ENCODE results near the gene HMOX2.

Gene HMOX2

DNA sequence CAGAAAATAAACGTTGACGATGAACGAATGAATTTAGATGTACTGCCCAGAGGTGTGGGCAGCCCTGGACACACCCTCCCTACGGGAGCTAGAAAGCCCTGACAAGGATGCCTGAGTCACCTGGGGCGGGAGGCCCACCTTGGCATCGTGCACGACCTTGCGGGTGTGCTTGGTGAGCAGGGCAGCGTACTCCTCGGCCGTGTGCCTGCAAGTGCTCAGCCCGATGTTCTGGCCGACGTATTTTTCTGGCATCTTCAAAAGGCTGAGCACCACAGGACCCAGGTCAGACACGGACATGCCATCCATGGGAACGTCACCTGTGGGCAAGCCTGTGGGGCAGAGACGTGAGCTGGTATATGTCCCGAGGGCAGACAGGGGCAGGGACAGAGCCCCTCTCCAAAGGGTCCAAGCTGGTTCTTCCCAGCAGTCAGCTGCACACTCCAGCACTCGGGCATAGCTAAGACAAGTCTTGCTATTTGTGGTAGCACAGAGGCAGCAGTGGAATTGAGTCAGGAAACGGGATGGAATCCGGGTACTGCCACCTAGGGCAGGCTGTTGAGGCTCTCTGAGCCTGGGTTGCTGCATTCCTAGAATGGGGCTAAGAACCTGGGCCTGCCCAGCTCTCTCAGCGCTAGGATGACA lies 12.6 kb upstream of the HMOX2 start:
- DNase-seq = no peak

DNA sequence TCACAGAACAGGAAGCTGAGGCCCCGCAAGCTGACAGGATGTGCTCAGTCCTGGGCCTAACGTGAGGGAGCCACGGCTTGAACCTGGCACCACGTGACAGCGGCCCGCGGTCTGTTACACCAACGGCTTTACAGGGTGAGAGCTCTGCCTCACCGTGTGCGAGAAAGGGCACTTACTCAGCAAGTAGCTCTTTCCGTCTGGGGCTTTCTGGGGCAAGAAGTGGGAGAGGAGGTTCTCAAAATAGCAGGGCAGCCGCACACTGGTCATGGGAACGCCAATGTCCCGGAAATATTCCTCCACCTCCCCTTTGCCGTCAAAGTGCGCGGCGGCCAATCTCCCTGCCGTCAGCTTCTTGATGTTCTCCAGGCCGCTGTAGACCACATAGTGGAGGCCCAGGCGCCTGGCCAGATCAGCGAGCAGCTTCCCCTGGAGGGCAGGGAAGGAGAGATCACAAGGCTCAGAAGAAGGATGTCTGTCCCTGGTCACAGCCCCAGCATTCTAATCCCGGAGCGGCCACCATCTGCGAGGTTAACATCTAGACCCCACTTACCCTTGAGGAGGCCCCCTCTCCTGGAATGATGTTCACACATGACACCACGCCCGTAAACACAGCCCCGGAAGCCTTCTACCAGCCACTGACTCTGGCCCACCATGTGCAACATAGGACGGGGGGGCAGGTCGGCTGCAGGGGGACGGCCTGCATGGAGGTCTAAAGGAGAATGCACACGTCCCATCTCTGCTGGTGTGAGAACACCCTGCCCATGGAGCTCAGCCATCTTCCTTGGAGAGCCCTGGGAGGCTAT lies 10.0 kb upstream of the HMOX2 start:
- DNase-seq = no peak

DNA sequence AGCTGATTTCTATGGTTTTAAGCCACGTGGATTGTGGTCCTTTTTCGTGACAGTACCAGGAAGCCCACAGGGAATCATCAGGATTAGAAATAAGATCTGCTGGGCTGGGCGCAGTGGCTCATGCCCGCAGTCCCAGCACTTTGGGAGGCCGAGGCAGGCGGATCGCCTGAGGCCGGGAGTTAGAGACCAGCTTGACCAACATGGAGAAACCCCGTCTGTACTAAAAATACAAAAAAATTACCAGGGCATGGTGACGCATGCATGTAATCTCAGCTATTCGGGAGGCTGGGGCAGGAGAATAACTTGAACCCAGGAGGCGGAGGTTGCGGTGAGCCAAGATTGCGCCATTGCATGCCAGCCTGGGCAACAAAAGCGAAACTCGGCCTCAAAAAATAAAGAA lies 8.3 kb upstream of the HMOX2 start:
- no peak for DNase-seq

DNA sequence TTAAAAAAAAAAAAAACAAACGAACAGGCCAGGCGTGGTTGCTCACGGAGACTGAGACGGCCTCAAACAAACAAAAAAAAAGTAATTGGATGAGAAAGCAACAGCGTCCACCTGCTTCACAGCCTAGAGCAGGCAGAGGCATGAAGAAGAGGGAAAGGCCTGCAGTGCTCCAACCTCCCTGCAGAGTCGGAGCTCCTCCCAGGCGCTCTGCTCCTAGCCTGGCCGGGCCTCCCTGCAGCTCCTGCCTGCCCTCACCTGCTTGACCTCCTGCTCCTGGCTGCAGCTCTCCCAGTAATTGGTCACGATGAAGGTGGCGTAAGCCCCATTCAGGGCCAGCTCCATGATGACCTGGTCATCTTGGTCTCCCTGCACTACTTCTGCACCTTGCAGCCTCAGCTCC lies 7.2 kb upstream of the HMOX2 start:
- DNase-seq = no peak

DNA sequence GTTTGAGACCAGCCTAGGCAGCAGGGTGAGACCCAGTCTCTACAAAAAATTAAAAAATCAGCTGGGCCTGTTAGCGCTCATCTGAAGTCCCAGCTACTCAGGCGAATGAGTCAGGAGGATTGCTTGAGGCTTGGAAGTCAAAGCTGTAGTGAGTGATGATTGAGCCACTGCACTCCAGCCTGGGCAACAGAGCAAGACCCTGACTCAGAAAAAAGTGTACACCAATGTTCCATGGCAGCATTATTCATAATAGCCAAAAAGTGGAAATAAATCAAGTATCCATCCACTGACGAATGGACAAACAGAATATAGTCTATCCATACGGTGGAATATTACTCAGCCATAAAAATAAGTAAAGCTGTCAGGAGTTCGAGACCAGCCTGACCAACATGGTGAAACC lies 4.3 kb upstream of the HMOX2 start:
- no peak for DNase-seq

DNA sequence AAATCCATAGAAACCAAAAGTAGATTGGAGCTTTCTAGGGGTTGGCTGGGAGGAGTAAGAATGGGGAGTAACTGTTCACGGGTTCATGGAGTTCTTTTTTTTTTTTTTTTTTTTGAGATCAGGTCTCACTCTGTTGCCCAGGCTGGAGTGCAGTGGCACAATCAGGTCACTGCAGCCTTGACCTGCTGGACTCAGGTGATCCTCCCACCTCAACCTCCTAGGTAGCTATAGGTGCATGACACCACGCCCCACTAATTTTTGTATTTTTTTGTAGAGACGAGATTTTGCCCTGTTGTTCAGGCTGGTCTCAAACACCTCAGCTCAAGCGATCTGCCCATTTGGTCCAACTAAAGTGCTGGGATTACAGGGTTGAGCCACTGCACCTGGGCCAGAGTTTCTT lies 3.3 kb upstream of the HMOX2 start:
- DNase-seq = no peak

DNA sequence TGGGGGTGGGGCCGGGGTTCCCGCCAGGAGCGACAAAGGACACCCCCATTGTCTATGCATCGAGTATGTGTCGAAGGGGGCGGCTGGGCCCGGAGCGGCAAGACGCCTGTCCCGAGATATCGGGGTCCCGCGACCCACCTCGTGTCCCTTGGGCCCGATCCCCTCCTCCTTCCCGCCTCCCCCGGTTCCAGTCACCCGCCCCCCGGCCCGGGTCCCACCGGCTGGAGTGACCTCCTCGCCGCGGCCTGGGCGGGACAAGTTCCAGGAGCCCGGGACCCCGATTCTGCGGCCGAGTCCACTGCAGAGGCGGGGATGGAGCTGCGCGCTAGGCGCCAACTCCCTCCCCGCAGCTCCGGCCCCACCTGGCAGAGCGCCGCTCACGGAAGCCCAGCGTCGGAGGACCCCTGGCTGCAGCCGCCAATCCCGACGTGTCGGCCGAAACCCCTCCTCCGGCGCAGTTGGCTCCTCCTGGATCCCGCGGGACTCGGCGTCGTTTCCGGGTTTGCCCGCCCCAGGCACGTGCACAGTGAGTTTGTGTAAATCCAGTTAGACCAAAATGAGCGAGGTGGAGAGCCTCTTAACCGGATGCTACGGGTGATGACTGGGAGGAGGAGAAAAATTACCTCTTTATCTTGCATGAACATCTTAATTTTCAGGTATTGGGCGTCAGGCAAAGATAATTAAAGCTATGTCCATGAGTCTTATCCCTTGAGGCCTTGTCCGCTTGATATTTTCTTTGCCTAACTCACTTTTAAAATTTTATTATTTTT lies 1.8 kb upstream of the HMOX2 start, which contains the start of gene NMRAL1:
Gene NMRAL1, minus strand, starts transcription at position 434 of the 770 bp plus-strand sequence. CDS start 493 bp downstream, outside the sequence.
- peak in 54 of 56 donors; percentile 18 to 90 (median 72) for DNase-seq

DNA sequence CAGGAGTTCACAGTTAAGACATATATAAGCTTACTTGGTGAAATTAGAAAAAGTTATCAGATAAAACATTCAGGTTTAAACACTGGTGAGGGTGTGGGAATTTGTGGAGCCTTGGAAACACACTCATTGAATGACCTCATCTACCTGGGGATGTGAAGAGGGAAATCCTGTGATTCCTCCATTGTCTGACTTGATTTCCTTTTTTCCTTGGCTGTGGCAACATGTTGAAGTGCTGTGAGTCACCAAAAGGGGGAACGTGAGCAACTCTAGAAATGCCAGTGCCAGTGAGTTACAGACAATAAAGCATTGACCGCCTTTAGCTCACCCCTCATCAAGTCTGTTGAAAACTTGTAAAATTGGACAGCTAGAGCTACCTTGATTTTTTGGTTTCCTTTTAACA lies 1.8 kb downstream of the HMOX2 start:
- peak in 1 of 56 donors; percentile 8 for DNase-seq

DNA sequence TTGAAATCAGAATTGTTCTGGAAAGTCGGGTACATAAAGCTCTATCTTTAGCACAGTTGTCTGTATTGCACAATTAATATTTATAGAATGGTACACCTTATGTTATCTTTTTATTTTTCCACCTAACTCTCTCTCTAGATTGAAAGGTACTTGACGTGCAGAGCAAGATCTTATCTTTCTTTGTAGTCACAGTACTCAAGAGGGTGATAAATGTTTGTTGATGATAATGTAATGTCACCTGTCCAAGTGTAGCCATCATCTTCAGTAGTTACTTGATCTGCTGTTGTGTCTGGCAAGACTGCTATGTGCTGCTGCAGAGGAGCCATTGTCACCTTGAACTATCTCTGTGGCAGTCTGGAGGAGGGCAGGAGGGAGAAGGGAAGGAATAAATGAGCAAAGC lies 5.3 kb downstream of the HMOX2 start:
- no peak for DNase-seq

DNA sequence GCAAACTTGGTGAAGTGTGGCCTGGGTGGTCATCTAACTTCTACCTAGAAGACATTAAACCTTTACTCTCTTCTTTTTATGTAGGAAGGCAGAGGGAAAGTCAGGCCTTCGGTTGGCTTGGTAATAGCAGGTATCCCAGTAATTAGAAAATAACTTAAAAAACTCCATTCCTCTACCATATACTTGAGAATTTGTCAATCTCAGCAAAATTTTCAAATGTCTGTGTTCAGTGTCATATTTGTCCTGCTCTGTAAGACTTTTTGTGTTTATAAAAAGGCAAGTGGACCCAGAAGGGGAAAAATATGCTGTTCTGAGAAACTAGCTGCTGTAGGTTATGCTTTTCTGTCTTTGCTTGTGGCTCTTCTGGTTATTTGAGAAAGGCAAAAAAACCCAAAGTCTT lies 5.8 kb downstream of the HMOX2 start:
- DNase-seq = no peak

DNA sequence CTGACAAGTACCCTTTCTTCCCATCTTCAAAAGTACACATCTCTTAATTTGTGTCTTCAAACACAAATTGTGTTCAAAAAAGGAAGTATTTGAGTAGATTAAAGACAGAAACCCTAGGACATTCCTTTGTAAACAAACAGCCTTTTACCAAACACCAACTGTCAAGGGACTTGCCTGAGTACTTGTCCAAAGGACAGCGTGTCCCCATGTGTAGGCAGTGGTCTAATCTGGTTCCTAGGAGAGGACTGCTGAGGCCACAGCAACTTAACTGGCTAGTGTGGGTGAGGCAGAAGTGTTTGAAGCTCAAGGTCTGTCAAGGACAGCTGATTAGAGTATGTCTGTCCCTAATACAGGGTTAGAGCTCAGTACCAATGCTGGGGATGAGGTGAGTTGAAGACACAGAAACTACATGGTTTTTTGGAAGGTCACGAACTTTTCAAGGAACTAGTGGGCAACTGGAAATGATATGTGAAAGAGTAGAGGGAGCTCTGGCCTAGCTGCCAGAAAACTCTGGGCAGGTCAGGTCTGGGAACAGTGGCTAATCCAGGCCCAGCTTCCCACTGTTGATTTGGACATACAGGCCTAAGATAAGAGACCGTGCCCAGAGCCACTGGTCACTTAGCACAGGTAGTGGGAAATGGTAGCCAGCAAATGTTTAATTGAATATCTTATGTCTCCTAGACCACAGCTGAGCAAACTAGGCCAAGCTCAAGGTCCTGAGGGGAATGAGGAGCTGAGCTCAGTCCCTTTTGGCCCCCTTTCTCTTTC lies 10.1 kb downstream of the HMOX2 start:
- no peak for DNase-seq

DNA sequence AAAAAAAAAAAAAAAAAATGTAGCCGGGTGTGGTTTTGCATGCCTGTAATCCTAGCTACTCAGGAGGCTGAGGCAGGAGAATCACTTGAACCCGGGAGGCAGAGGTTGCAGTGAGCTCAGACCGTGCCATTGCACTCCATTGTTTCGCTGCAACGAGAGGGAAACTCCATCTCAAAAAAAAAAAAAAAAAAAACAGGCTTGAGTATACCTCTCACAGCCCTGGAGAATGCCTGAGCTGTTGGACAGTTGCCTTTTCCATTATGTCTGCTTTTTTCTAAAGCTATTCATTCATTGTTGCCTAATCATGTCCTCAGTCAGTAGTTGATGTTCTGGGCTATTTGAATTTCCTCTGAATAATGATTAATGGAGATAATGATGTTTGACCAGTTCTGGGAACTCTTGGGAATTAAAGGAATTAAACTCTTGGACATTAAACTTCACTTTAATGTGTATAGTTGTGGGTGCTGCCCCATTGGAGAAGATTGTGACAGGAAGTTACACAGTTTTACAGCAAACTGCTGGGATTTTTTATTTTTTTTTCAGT lies 11.8 kb downstream of the HMOX2 start:
- DNase-seq = no peak

DNA sequence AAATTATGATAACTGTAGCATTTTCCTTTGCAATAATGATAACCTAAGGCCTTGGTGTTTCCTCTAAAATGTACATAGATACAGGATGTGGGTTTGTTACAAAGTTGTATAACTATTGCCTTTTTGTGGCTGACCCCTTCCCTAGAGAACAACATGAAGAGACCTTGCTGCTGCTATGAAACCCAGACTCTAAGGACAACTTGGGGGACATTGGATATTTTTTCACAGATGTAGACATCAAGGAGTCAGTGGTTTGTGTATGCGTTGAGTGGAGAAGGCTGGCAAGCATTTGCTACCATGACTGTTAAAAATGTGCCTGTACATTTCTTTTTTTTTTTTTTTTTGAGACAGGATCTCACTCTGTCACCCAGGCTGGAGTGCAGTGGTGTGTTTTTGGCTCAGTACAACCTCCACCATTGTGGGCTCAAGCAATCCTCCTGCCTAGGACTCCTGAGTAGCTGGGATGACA lies 12.3 kb downstream of the HMOX2 start:
- no peak for DNase-seq

DNA sequence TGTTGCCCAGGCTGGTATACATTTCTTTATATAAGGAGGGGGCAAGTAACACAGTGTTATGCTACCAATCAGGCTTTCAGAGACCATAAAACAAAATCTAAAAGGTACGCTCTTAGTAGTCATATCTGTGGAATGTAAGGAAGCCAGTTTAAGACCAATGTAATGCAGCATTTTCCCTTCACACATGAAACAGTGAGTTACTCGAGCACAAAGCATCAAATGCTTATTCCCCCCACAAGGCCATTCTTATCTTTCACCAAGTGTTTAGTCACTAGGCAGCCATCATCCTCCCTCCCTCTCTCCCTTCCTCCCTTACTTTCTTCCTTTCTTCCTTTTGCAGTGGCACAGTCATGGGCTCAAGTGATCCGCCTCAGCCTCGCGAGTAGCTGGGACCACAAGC lies 12.8 kb downstream of the HMOX2 start:
- DNase-seq = no peak

DNA sequence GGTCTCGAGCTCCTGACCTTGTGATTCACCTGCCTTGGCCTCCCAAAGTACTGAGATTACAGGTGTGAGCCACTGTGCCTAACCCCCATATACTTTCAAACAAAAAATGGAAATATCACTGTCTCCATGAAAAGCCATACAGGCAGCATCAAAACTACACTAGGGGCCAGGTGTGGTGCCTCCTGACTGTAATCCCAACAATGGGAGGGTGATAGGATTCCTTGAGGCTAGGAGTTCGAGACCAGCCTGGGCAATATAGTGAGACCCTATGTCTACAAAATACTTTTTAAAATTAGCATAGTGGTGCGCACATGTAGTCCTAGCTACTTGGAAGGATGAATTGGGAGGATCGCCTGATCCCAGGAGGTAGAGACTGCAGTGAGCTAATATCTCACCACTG lies 15.7 kb downstream of the HMOX2 start:
- no peak for DNase-seq

DNA sequence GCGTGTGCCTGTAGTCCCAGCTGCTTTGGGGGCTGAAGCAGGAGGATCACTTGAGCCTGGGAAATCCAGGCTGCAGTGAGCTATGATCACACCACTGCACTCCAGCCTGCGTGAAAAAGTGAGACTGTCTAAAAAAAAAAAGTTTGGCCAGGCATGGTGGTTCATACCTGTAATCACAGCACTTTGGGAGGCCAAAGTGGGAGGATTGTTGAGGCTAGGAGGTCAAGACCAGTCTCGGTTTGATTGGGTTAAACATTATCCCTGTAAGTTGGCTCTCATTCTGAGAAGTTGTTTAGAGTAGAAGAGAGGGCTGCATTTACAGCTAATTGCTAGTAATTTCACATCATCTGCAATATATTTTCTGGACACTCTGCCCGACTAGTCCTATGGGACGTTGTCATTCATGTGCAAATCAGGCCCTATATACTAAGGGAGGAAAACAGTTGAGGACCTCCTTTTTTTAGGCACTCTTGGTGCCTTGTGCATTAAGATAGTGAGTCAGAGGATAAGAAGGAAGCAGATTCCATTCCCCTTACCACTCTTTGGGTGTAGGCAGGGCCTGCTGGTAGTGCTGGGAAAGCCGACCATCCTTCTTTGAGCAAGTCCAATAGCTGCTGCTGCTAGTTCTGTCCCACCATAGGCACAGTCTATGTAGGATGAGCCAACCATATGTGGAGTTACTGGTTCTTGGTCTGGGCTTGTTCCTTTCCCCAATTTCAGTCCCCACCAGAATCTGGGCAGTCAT lies 18.7 kb downstream of the HMOX2 start:
- DNase-seq = no peak

DNA sequence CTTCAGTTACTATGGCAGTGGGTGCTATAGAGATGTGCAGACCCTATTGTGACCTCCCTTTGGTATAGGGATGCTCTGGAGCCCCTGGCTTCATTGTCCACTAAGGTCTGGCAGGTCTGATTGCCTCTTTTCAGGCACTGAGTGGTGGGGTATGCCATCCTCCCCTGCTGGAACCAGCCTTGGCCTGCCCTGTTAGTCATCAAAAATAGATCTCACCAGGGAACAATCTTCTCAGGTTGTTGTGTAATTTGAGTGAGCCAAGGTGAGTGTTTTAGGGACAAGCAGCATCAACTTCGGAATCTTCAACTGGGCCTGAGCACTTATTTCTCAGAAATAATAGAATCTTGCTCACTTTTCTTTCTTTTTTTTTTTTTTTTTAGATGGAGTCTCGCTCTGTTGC lies 19.6 kb downstream of the HMOX2 start:
- DNase-seq = no peak

DNA sequence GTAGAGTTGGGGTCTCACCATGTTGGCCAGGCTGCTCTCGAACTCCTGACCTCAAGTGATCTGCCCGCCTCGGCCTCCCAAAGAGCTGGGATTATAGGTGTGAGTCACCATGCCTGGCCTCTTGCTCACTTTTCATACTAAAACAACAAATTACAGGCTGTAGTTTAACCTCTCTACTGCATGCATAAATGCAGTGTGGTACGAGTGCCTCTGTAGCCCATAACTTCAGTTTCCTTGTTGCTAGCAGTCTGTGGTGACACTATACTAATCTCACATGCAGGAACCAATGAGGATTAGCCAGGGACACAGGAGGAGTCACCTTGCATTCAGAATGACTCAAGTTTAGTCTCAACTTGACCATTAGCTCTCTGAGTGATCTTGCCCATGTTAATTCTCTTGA lies 20.1 kb downstream of the HMOX2 start:
- no peak for DNase-seq

DNA sequence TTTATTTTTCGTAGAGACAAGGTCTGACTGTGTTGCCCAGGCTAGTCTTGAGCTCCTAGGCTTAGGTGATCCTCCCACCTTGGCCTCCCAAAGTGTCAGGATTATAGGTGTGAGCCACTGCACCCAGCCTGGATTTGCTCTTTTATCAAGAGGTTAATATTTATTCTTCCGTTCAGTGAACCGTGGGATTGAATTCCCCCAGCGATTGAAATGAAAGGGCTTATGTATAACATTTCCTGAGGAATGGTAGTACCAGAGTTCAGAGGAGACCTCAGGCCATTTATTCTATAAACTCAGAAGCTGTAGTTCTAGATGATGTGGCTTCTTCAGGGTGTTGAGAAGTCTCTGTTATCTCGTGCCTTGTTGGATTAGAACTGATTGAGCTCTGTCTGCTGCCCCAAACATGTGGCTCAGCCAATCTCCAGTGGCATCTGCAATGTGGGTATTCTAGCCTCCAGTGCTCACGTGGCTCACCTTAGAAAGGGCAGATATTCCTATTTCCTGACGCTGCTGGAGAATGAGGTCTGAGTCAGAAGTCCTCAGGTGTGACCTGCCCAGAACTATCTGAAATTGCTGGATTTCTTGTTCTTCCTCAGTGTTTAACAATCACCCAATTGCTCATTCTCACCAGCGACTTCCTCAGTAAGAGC lies 22.5 kb downstream of the HMOX2 start:
- DNase-seq = no peak

DNA sequence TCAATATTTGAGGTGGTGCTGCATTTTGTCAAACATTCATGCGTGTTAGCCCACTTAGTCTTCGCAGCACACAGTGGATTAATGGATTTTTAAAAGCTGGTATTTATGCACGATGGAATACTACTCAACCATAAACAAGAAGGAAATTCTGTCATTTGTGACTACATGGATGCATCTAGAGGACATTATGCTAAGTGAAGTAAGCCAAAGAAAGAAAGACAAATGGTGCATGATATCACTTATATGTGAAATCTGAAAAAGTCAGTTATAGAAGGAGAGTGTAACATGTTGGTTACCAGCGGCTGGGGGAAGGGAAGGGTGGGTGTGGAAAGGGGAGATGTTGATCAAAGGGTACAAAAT lies 23.0 kb downstream of the HMOX2 start:
- no peak for DNase-seq
